Measurements from ENCODE around the gene BANP.

GRCh38 chr16:87961623-87962022 lies 10.4 kb downstream of the BANP start:
- no peak for TF ChIP-seq CTCF (IDR thresholded peaks at IDR 0.05; ENCODE audit: borderline replicate concordance, extremely low read depth, low read length, poor library complexity, severe bottlenecking)
- TF ChIP-seq EZH2 (IDR thresholded peaks at IDR 0.05; ENCODE audit: borderline replicate concordance, low read depth, low read length, severe bottlenecking): no peak
